ENCODE results near the gene PTCH2.

DNA sequence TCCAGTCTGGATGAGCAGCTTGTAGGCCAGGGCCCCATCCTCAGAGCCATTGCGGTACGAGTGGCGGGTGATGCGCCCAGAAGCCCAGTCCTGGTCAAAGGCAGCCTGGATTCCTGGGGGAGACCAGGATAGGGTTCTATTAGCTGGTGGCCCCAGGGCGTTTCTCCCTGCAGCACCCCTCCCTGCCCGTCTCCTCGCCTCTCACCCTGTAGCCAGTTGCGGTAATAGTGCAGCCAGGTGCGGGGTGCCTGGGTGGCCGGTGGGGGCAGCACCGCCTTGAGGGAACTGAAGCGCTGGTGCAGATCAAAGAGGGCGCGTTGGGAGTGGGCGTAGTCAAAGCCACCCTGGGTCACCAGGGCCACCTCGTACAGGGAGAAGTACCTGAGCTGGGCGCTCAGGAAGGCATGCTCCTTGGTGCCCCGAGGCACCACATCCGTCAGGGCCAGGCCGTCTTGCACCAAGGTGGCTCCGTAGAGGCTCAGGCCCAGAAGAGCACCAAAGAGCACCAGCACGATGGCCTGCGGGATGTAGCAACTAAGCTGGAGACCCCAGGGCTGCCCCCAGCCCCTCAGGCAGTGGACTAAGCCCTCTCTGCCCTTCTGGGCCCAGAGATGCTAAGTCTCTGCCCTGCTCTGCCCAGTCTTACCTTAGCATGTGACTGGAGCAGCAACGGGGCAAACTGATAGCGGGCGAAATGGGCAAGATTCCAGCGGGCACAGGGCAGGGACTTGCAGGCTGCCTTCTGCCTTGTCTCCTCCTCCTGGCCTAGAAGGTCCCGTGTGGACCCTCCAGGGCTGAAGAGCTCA lies 15.7 kb downstream of the PTCH2 start:
- no peak for TF ChIP-seq POLR2A (IDR thresholded peaks at IDR 0.05)
- TF ChIP-seq, protein P1, sequence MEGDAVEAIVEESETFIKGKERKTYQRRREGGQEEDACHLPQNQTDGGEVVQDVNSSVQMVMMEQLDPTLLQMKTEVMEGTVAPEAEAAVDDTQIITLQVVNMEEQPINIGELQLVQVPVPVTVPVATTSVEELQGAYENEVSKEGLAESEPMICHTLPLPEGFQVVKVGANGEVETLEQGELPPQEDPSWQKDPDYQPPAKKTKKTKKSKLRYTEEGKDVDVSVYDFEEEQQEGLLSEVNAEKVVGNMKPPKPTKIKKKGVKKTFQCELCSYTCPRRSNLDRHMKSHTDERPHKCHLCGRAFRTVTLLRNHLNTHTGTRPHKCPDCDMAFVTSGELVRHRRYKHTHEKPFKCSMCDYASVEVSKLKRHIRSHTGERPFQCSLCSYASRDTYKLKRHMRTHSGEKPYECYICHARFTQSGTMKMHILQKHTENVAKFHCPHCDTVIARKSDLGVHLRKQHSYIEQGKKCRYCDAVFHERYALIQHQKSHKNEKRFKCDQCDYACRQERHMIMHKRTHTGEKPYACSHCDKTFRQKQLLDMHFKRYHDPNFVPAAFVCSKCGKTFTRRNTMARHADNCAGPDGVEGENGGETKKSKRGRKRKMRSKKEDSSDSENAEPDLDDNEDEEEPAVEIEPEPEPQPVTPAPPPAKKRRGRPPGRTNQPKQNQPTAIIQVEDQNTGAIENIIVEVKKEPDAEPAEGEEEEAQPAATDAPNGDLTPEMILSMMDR (IDR thresholded peaks at IDR 0.05), result no peak
